Measurements from ENCODE around the gene ANKRD6.

Gene ANKRD6

GRCh38 chr6:89642956-89643355 lies 210.0 kb downstream of the ANKRD6 start:
- DNase-seq (ENCODE audit: low read depth): no peak
- no peak overlapping the region for H3K4me3 ChIP-seq (ENCODE audit: low read depth, low read length)
- TF ChIP-seq CTCF (IDR thresholded peaks at IDR 0.05; ENCODE audit: low read depth, low read length, missing control alignments): no peak
- in situ Hi-C loops (cut with HindIII; ENCODE audit: low sequenced_read_pairs): no loop called here

GRCh38 chr6:89643406-89643805 lies 210.5 kb downstream of the ANKRD6 start:
- in situ Hi-C loops (cut with HindIII; ENCODE audit: low sequenced_read_pairs): no loop called here
- DNase-seq (ENCODE audit: low read depth): no peak
- H3K4me3 ChIP-seq (ENCODE audit: low read depth, low read length): no peak overlapping the region
- TF ChIP-seq CTCF (IDR thresholded peaks at IDR 0.05; ENCODE audit: low read depth, low read length, missing control alignments): no peak

GRCh38 chr6:89644864-89645263 lies 211.9 kb downstream of the ANKRD6 start:
- in situ Hi-C loops (cut with HindIII; ENCODE audit: low sequenced_read_pairs): no loop called here
- no peak overlapping the region for H3K4me3 ChIP-seq (ENCODE audit: low read depth, low read length)
- TF ChIP-seq CTCF (IDR thresholded peaks at IDR 0.05; ENCODE audit: low read depth, low read length, missing control alignments): no peak
- no peak for DNase-seq (ENCODE audit: low read depth)

- no peak overlapping the region for H3K4me3 ChIP-seq (ENCODE audit: low read depth, low read length)
- in situ Hi-C loops (cut with HindIII; ENCODE audit: low sequenced_read_pairs): no loop called here
- no peak for TF ChIP-seq CTCF (IDR thresholded peaks at IDR 0.05; ENCODE audit: low read depth, low read length, missing control alignments)
- no peak for DNase-seq (ENCODE audit: low read depth)
Observed at GRCh38 chr6:89649682-89650081, 216.7 kb downstream of the ANKRD6 start.

GRCh38 chr6:89650579-89650978 lies 217.6 kb downstream of the ANKRD6 start:
- in situ Hi-C loops (cut with HindIII; ENCODE audit: low sequenced_read_pairs): no loop called here
- H3K4me3 ChIP-seq (ENCODE audit: low read depth, low read length): no peak overlapping the region
- TF ChIP-seq CTCF (IDR thresholded peaks at IDR 0.05; ENCODE audit: low read depth, low read length, missing control alignments): no peak
- DNase-seq (ENCODE audit: low read depth): no peak

GRCh38 chr6:89655122-89655521 lies 222.2 kb downstream of the ANKRD6 start:
- in situ Hi-C loops (cut with HindIII; ENCODE audit: low sequenced_read_pairs): no loop called here
- no peak for DNase-seq (ENCODE audit: low read depth)
- no peak overlapping the region for H3K4me3 ChIP-seq (ENCODE audit: low read depth, low read length)
- TF ChIP-seq CTCF (IDR thresholded peaks at IDR 0.05; ENCODE audit: low read depth, low read length, missing control alignments): no peak
